ENCODE data around the gene KNSTRN. TPM values are rescaled to one million over a fixed set of nuclear protein-coding genes. Genes with fewer than 3 reads are reported as not detected.

The KNSTRN gene
- total RNA-seq, 2 experiments from 2014 or later, result 2.8 to 3.0 TPM

DNA sequence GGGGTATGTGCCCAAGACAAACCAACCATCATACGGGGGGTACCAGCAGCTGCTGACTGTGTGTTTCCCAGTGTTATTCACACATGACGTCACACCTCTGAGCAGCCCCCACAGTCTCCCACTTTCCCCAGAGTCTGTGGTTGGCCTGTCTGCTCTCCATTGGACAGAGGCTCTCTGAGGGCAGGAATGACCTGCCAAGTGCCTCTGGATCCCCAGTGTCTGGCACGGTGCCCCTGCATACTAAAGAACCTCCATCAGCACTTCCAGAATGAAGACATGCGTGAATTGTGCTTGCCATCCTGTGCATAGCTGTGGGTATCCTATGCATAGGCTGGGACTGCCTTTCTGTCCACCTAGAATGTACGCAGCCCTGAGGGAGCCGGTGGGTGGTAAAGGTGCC lies 38.3 kb upstream of the KNSTRN start:
- no peaks in the 10 kb centered on the region for H3K9me3 ChIP-seq (ENCODE audit: control insufficient read depth in 1 of 2, insufficient read depth in 1 of 2, low read length in 2 of 2)
- no peak overlapping the region for H3K27ac ChIP-seq (ENCODE audit: low read depth in 1 of 2, low read length in 2 of 2)
- ChIA-PET CTCF (interaction anchor here (0.5 to 3.6 kb wide), 17 partner anchors 10 to 418 kb away, joined by 3 to 57 read pairs (median 4); partner anchors contain the start of genes ANKRD63, DISP2, IVD and PLCB2), POLR2A (interaction anchor here (0.6 to 1.0 kb wide), 2 partner anchors 78 to 1403 kb away, joined by 3 to 8 read pairs; no protein-coding TSS in a partner anchor)
- TF ChIP-seq, protein P1, sequence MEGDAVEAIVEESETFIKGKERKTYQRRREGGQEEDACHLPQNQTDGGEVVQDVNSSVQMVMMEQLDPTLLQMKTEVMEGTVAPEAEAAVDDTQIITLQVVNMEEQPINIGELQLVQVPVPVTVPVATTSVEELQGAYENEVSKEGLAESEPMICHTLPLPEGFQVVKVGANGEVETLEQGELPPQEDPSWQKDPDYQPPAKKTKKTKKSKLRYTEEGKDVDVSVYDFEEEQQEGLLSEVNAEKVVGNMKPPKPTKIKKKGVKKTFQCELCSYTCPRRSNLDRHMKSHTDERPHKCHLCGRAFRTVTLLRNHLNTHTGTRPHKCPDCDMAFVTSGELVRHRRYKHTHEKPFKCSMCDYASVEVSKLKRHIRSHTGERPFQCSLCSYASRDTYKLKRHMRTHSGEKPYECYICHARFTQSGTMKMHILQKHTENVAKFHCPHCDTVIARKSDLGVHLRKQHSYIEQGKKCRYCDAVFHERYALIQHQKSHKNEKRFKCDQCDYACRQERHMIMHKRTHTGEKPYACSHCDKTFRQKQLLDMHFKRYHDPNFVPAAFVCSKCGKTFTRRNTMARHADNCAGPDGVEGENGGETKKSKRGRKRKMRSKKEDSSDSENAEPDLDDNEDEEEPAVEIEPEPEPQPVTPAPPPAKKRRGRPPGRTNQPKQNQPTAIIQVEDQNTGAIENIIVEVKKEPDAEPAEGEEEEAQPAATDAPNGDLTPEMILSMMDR (IDR thresholded peaks at IDR 0.05), result no peak
- peaks cover 11% of the 10 kb centered on the region for H3K4me1 ChIP-seq (ENCODE audit: insufficient read depth, low read length)
- Mint-ChIP-seq H3K4me3 (no peak overlapping the region), H3K27ac (no peak overlapping the region), H3K9me3 (no peaks in the 10 kb centered on the region), H3K4me1 (ENCODE audit: low read depth) (no peaks in the 10 kb centered on the region), H3K27me3 (no peaks in the 10 kb centered on the region), H3K36me3 (ENCODE audit: low read depth) (no peaks in the 10 kb centered on the region)
- ATAC-seq (ENCODE audit: poor library complexity), result no peak
- no peak overlapping the region for H3K4me3 ChIP-seq (ENCODE audit: low read length)
- intact Hi-C loops (cut with DNase I, micrococcal nuclease), result loop anchor here (1.0 to 2.0 kb wide), 3 partner anchors 23 to 163 kb away; no protein-coding TSS in a partner anchor
- DNase-seq, result no peak
- no peaks in the 10 kb centered on the region for H3K36me3 ChIP-seq (ENCODE audit: insufficient read depth, low read length)
- no peaks in the 10 kb centered on the region for H3K27me3 ChIP-seq (ENCODE audit: control insufficient read depth in 1 of 2, insufficient read depth in 2 of 2, low read length in 2 of 2)

DNA sequence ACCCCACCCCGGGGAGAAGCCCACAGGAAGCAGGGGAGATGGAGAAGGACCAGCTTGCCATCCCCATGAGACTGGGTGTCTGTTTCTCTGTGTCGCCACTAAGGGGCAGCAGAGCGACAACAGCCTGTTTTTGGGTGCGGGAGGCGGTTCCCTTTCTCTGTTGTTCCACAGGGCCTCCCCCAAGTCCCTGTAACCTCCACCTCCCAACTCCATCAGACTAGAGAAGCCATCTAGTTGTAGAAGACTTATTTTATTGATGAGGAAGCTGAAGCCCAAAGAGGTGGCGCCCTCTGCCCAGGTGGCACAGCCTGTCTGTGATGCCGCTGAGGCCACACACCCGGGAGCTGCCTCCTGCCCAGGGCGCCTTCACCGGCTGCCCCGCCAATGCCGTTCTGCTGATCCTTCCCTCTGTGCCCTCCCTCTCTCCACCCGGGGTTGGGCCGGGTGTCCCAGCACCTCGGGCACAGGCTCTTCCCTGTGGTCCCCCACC lies 37.8 kb upstream of the KNSTRN start:
- H3K4me3 Mint-ChIP-seq, result no peak overlapping the region
- ChIA-PET CTCF (interaction anchor here (0.5 to 3.6 kb wide), 17 partner anchors 10 to 417 kb away, joined by 3 to 57 read pairs (median 4); partner anchors contain the start of genes ANKRD63, DISP2, IVD and PLCB2), POLR2A (interaction anchor here (0.6 to 1.1 kb wide), 4 partner anchors 8 to 1403 kb away, joined by 3 to 8 read pairs (median 4); no protein-coding TSS in a partner anchor)
- Histone ChIP-seq H3K27me3 (ENCODE audit: control insufficient read depth in 1 of 2, insufficient read depth in 2 of 2, low read length in 2 of 2) (no peaks in the 10 kb centered on the region), H3K9me3 (ENCODE audit: control insufficient read depth in 1 of 2, insufficient read depth in 1 of 2, low read length in 2 of 2) (no peaks in the 10 kb centered on the region), H3K36me3 (ENCODE audit: insufficient read depth, low read length) (no peaks in the 10 kb centered on the region), H3K27ac (ENCODE audit: low read depth in 1 of 2, low read length in 2 of 2) (no peak overlapping the region), H3K4me3 (ENCODE audit: low read length) (no peak overlapping the region), H3K4me1 (ENCODE audit: insufficient read depth, low read length) (peaks cover 11% of the 10 kb centered on the region)
- peak; percentile 97 for ATAC-seq (ENCODE audit: poor library complexity)
- no peaks in the 10 kb centered on the region for H3K36me3 Mint-ChIP-seq (ENCODE audit: low read depth)
- H3K27me3 Mint-ChIP-seq, result no peaks in the 10 kb centered on the region
- no peak overlapping the region for H3K27ac Mint-ChIP-seq
- DNase-seq, result peak; percentile 46 to 83 (median 62)
- intact Hi-C loops (cut with DNase I, micrococcal nuclease), result loop anchor here (1.0 to 2.0 kb wide), 3 partner anchors 22 to 163 kb away; no protein-coding TSS in a partner anchor
- TF ChIP-seq, protein P1 (IDR thresholded peaks at IDR 0.05), result peak; percentile 81
- H3K4me1 Mint-ChIP-seq (ENCODE audit: low read depth), result no peaks in the 10 kb centered on the region
- H3K9me3 Mint-ChIP-seq, result no peaks in the 10 kb centered on the region

DNA sequence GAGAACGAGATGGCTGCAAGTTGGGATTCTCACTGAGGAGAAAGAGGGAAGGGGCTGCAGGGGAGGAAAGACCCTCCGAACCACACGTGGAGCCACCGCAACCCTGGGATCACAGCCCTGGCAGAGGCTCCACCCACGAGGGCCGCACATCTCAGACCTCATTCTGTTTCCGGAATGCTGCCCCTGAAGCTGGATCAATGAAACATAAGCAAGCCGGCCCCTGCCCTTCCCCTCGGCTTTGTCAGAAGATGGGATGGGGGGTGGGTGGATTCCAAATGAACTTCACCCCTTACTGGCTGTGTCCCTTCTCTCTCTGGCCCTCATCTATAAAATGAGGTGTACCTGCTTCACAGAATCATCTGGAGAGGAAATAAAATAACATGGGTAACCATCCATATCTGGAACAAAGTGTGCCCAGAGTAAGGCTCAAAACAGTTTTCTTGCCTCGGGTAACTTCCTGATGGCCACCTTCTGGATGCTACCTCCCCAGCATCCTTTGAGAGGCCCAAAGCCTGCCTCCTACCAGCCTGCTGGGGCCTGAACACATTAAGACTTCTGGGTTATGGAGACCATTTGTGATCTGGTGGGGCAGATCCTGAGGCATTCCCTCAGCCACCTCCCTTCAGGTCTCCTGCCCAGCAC lies 37.2 kb upstream of the KNSTRN start:
- Histone ChIP-seq H3K27ac (ENCODE audit: low read depth in 1 of 2, low read length in 2 of 2) (no peak overlapping the region), H3K4me1 (ENCODE audit: insufficient read depth, low read length) (peaks cover 11% of the 10 kb centered on the region), H3K9me3 (ENCODE audit: control insufficient read depth in 1 of 2, insufficient read depth in 1 of 2, low read length in 2 of 2) (no peaks in the 10 kb centered on the region), H3K4me3 (ENCODE audit: low read length) (no peak overlapping the region), H3K36me3 (ENCODE audit: insufficient read depth, low read length) (no peaks in the 10 kb centered on the region), H3K27me3 (ENCODE audit: control insufficient read depth in 1 of 2, insufficient read depth in 2 of 2, low read length in 2 of 2) (no peaks in the 10 kb centered on the region)
- Mint-ChIP-seq H3K36me3 (ENCODE audit: low read depth) (no peaks in the 10 kb centered on the region), H3K27ac (no peak overlapping the region), H3K9me3 (no peaks in the 10 kb centered on the region), H3K4me1 (ENCODE audit: low read depth) (no peaks in the 10 kb centered on the region), H3K4me3 (no peak overlapping the region), H3K27me3 (no peaks in the 10 kb centered on the region)
- ATAC-seq (ENCODE audit: poor library complexity) (no peak), DNase-seq (no peak)
- TF ChIP-seq, protein P1 (IDR thresholded peaks at IDR 0.05), result no peak
- intact Hi-C loops (cut with DNase I, micrococcal nuclease), result loop anchor here in 1 of 2 experiments (2.0 kb wide), 1 partner anchor 21 kb away; no protein-coding TSS in a partner anchor
- ChIA-PET POLR2A (interaction anchor here (0.7 to 1.1 kb wide), 2 partner anchors 9 to 22 kb away, joined by 3 to 4 read pairs; no protein-coding TSS in a partner anchor), CTCF (interaction anchor here (0.6 to 3.6 kb wide), 11 partner anchors 12 to 490 kb away, joined by 3 to 57 read pairs (median 7); partner anchors contain the start of genes DISP2 and IVD)
